IPS-18a (cell line): ENCODE results near the gene PBRM1.

Source experiments
- H3K27ac ChIP-seq: one replicate; pipeline ENCODE4 v1.5.1; 2013; ENCODE audit warnings: low read length
- H3K27me3 ChIP-seq: one replicate; pipeline ENCODE4 v1.6.1; 2013; ENCODE audit warnings: mild to moderate bottlenecking, low read length; ENCODE audit not compliant: control insufficient read depth, insufficient read depth
- H3K36me3 ChIP-seq: one replicate; pipeline ENCODE4 v1.6.1; 2013; ENCODE audit warnings: low read depth, low read length; ENCODE audit not compliant: control insufficient read depth
- H3K4me1 ChIP-seq: one replicate; pipeline ENCODE4 v1.6.1; 2013; ENCODE audit warnings: low read depth, low read length; ENCODE audit not compliant: control insufficient read depth
- H3K4me3 ChIP-seq: one replicate; pipeline ENCODE4 v1.5.1; 2013; ENCODE audit warnings: low read length
- H3K9ac ChIP-seq: one replicate; pipeline ENCODE4 v1.6.1; 2013; ENCODE audit warnings: mild to moderate bottlenecking, low read length, moderate library complexity
- H3K9me3 ChIP-seq: one replicate; pipeline ENCODE4 v1.6.1; 2013; ENCODE audit warnings: low read depth, low read length; ENCODE audit not compliant: control insufficient read depth

Gene PBRM1

GRCh38 chr3:52715714-52716305, 30.1 kb upstream of the PBRM1 start:
- Histone ChIP-seq H3K27me3 (no peaks in the 10 kb centered on the region), H3K4me1 (peaks cover 4% of the 10 kb centered on the region), H3K9ac (no peak overlapping the region), H3K36me3 (peaks cover 4% of the 10 kb centered on the region), H3K4me3 (no peak overlapping the region), H3K27ac (no peak overlapping the region), H3K9me3 (no peaks in the 10 kb centered on the region)

GRCh38 chr3:52714335-52715302, 28.9 kb upstream of the PBRM1 start:
- Histone ChIP-seq H3K27me3 (no peaks in the 10 kb centered on the region), H3K36me3 (peaks cover 4% of the 10 kb centered on the region), H3K4me1 (peaks cover 4% of the 10 kb centered on the region), H3K9me3 (no peaks in the 10 kb centered on the region), H3K9ac (peak overlapping the region; percentile 37), H3K4me3 (peak overlapping the region; percentile 73), H3K27ac (no peak overlapping the region)

- Histone ChIP-seq H3K27me3 (no peaks in the 10 kb centered on the region), H3K4me3 (no peak overlapping the region), H3K9ac (no peak overlapping the region), H3K9me3 (no peaks in the 10 kb centered on the region), H3K36me3 (peaks cover 12% of the 10 kb centered on the region), H3K27ac (no peak overlapping the region), H3K4me1 (peaks cover 4% of the 10 kb centered on the region)
Measured at GRCh38 chr3:52712291-52713212, 26.8 kb upstream of the PBRM1 start.

GRCh38 chr3:52710512-52710911, 24.8 kb upstream of the PBRM1 start:
- Histone ChIP-seq H3K27ac (no peak overlapping the region), H3K9ac (no peak overlapping the region), H3K9me3 (no peaks in the 10 kb centered on the region), H3K4me3 (no peak overlapping the region), H3K4me1 (peaks cover 4% of the 10 kb centered on the region), H3K36me3 (peaks cover 12% of the 10 kb centered on the region), H3K27me3 (no peaks in the 10 kb centered on the region)

- Histone ChIP-seq H3K36me3 (peaks cover 12% of the 10 kb centered on the region), H3K9me3 (no peaks in the 10 kb centered on the region), H3K27ac (no peak overlapping the region), H3K27me3 (no peaks in the 10 kb centered on the region), H3K4me3 (peak overlapping the region; percentile 99), H3K9ac (no peak overlapping the region), H3K4me1 (peaks cover 5% of the 10 kb centered on the region)
Measured at GRCh38 chr3:52707585-52707984, 21.9 kb upstream of the PBRM1 start.

GRCh38 chr3:52705688-52706686, 20.3 kb upstream of the PBRM1 start, which contains the start of the genes GLT8D1 and SPCS1:
Gene GLT8D1, minus strand, starts transcription at chr3:52705791. Its CDS starts 5,331 bp downstream, at chr3:52700460.
Gene SPCS1, plus strand, starts transcription at chr3:52706106. Its CDS starts 141 bp downstream, at chr3:52706247.
- peaks cover 5% of the 10 kb centered on the region for H3K4me1 ChIP-seq
- H3K27ac ChIP-seq, result peak within 1 kb of the TSS; percentile 52
- H3K9me3 ChIP-seq, result no peaks in the 10 kb centered on the region
- H3K9ac ChIP-seq, result peak within 1 kb of the TSS; percentile 90
- H3K27me3 ChIP-seq, result no peaks in the 10 kb centered on the region
- peaks cover 12% of the 10 kb centered on the region for H3K36me3 ChIP-seq
- peak within 1 kb of the TSS; percentile 99 for H3K4me3 ChIP-seq

- H3K9ac ChIP-seq, result peak overlapping the region; percentile 90
- no peak overlapping the region for H3K27ac ChIP-seq
- H3K4me3 ChIP-seq, result peak overlapping the region; percentile 99
- H3K9me3 ChIP-seq, result no peaks in the 10 kb centered on the region
- no peaks in the 10 kb centered on the region for H3K27me3 ChIP-seq
- peaks cover 12% of the 10 kb centered on the region for H3K36me3 ChIP-seq
- H3K4me1 ChIP-seq, result peaks cover 5% of the 10 kb centered on the region
Measured at GRCh38 chr3:52705438-52705687, 19.6 kb upstream of the PBRM1 start.

GRCh38 chr3:52704611-52705437, 19.1 kb upstream of the PBRM1 start:
- H3K9ac ChIP-seq, result peak overlapping the region; percentile 90
- H3K27me3 ChIP-seq, result no peaks in the 10 kb centered on the region
- no peak overlapping the region for H3K27ac ChIP-seq
- peak overlapping the region; percentile 99 for H3K4me3 ChIP-seq
- no peaks in the 10 kb centered on the region for H3K9me3 ChIP-seq
- H3K4me1 ChIP-seq, result peaks cover 5% of the 10 kb centered on the region
- peaks cover 12% of the 10 kb centered on the region for H3K36me3 ChIP-seq

GRCh38 chr3:52703341-52703740, 17.6 kb upstream of the PBRM1 start:
- H3K27me3 ChIP-seq, result no peaks in the 10 kb centered on the region
- H3K9ac ChIP-seq, result no peak overlapping the region
- no peaks in the 10 kb centered on the region for H3K9me3 ChIP-seq
- H3K4me3 ChIP-seq, result no peak overlapping the region
- H3K4me1 ChIP-seq, result peaks cover 5% of the 10 kb centered on the region
- H3K27ac ChIP-seq, result no peak overlapping the region
- peaks cover 7% of the 10 kb centered on the region for H3K36me3 ChIP-seq

- Histone ChIP-seq H3K27me3 (no peaks in the 10 kb centered on the region), H3K4me1 (no peaks in the 10 kb centered on the region), H3K4me3 (no peak overlapping the region), H3K36me3 (peaks cover 53% of the 10 kb centered on the region), H3K27ac (no peak overlapping the region), H3K9me3 (no peaks in the 10 kb centered on the region), H3K9ac (no peak overlapping the region)
Measured at GRCh38 chr3:52697632-52697965, 11.9 kb upstream of the PBRM1 start.
